Stomach smooth muscle (tissue), 2 donors: ENCODE data around the gene DOCK4.
"Not testable (repeated sequence)": the region's sequence is repeated elsewhere in the genome, so short reads cannot be mapped to it uniquely, and the experiment has no call there.

Source experiments
- H3K27ac ChIP-seq: one replicate; pipeline ENCODE4 v1.7.0; 2013; ENCODE audit warnings: mild to moderate bottlenecking, low read length, inconsistent platforms
- H3K27me3 ChIP-seq, 2 donors: one replicate each; pipeline ENCODE4 v1.7.0; 2013; ENCODE audit warnings: low read length in 2 of 2; ENCODE audit not compliant: insufficient read depth in 2 of 2, control insufficient read depth in 1 of 2
- H3K36me3 ChIP-seq, 2 donors: one replicate each; pipeline ENCODE4 v1.7.0; 2013; ENCODE audit warnings: low read length in 2 of 2; ENCODE audit not compliant: control insufficient read depth in 2 of 2, insufficient read depth in 2 of 2
- H3K4me1 ChIP-seq: one replicate; pipeline ENCODE4 v1.7.0; 2013; ENCODE audit warnings: low read length; ENCODE audit not compliant: control insufficient read depth, insufficient read depth
- H3K4me3 ChIP-seq, 2 donors: one replicate each; pipeline ENCODE4 v1.7.0; 2013; ENCODE audit warnings: low read length in 2 of 2
- H3K9ac ChIP-seq, 2 donors: one replicate each; pipeline ENCODE4 v1.7.0; 2013; ENCODE audit warnings: low read length in 2 of 2, mild to moderate bottlenecking in 1 of 2
- H3K9me3 ChIP-seq, 2 donors: one replicate each; pipeline ENCODE4 v1.7.0; 2013; ENCODE audit warnings: low read length in 2 of 2; ENCODE audit not compliant: control insufficient read depth in 2 of 2
- donor health status: healthy.
- donor health status: Pancreatic carcinoma.

The DOCK4 gene

GRCh38 chr7:111920329-111920728 lies 285.9 kb downstream of the DOCK4 start:
- H3K27me3 ChIP-seq: no peaks in the 10 kb centered on the region
- no peak overlapping the region for H3K4me3 ChIP-seq

GRCh38 chr7:111919631-111920179 lies 286.5 kb downstream of the DOCK4 start:
- H3K9me3 ChIP-seq: no peaks in the 10 kb centered on the region
- H3K27me3 ChIP-seq: no peaks in the 10 kb centered on the region
- no peaks in the 10 kb centered on the region for H3K36me3 ChIP-seq
- H3K4me1 ChIP-seq: no peaks in the 10 kb centered on the region
- H3K27ac ChIP-seq: no peak overlapping the region
- no peak overlapping the region for H3K4me3 ChIP-seq
- H3K9ac ChIP-seq: no peak overlapping the region

More at GRCh38 chr7:111920329-111920728, 285.9 kb downstream of the DOCK4 start:
- Histone ChIP-seq H3K9me3 (no peaks in the 10 kb centered on the region), H3K9ac (no peak overlapping the region), H3K27ac (no peak overlapping the region), H3K36me3 (no peaks in the 10 kb centered on the region), H3K4me1 (no peaks in the 10 kb centered on the region)

- Histone ChIP-seq H3K9ac (no peak overlapping the region), H3K4me3 (no peak overlapping the region), H3K27ac (no peak overlapping the region), H3K4me1 (no peaks in the 10 kb centered on the region), H3K27me3 (no peaks in the 10 kb centered on the region), H3K36me3 (peaks cover 0 to 1% of the 10 kb centered on the region in 2 donors), H3K9me3 (no peaks in the 10 kb centered on the region)
Measured at GRCh38 chr7:111919164-111919563, 287.0 kb downstream of the DOCK4 start.

- Histone ChIP-seq H3K36me3 (peaks cover 0 to 2% of the 10 kb centered on the region in 2 donors), H3K4me3 (no peak overlapping the region), H3K27me3 (no peaks in the 10 kb centered on the region), H3K9ac (no peak overlapping the region), H3K4me1 (no peaks in the 10 kb centered on the region), H3K27ac (no peak overlapping the region), H3K9me3 (no peaks in the 10 kb centered on the region)
Measured at GRCh38 chr7:111918461-111918860, 287.7 kb downstream of the DOCK4 start.

- H3K27me3 ChIP-seq, H3K4me3 ChIP-seq, H3K36me3 ChIP-seq, H3K9me3 ChIP-seq, H3K9ac ChIP-seq, H3K4me1 ChIP-seq, H3K27ac ChIP-seq: not testable (repeated sequence)
Measured at GRCh38 chr7:111917404-111917803, 288.8 kb downstream of the DOCK4 start.

- H3K4me1 ChIP-seq: no peaks in the 10 kb centered on the region
- H3K27me3 ChIP-seq: no peaks in the 10 kb centered on the region
- no peak overlapping the region for H3K27ac ChIP-seq
- H3K4me3 ChIP-seq: no peak overlapping the region
- H3K9ac ChIP-seq: no peak overlapping the region
- H3K9me3 ChIP-seq: no peaks in the 10 kb centered on the region
- H3K36me3 ChIP-seq: peaks cover 0 to 2% of the 10 kb centered on the region in 2 donors
Measured at GRCh38 chr7:111914291-111914690, 291.9 kb downstream of the DOCK4 start.

- no peaks in the 10 kb centered on the region for H3K4me1 ChIP-seq
- H3K4me3 ChIP-seq: no peak overlapping the region
- no peak overlapping the region for H3K9ac ChIP-seq
- no peaks in the 10 kb centered on the region for H3K27me3 ChIP-seq
- no peak overlapping the region for H3K27ac ChIP-seq
- H3K9me3 ChIP-seq: no peaks in the 10 kb centered on the region
- peaks cover 0 to 4% of the 10 kb centered on the region in 2 donors for H3K36me3 ChIP-seq
Measured at GRCh38 chr7:111911166-111911961, 294.8 kb downstream of the DOCK4 start.

GRCh38 chr7:111910656-111911055 lies 295.5 kb downstream of the DOCK4 start:
- Histone ChIP-seq H3K36me3 (peaks cover 0 to 4% of the 10 kb centered on the region in 2 donors), H3K4me1 (no peaks in the 10 kb centered on the region), H3K9ac (no peak overlapping the region), H3K9me3 (no peaks in the 10 kb centered on the region), H3K27ac (no peak overlapping the region), H3K27me3 (no peaks in the 10 kb centered on the region), H3K4me3 (no peak overlapping the region)

- H3K9me3 ChIP-seq, H3K36me3 ChIP-seq, H3K4me3 ChIP-seq, H3K27ac ChIP-seq, H3K9ac ChIP-seq, H3K27me3 ChIP-seq, H3K4me1 ChIP-seq: not testable (repeated sequence)
Measured at GRCh38 chr7:111908673-111909072, 297.5 kb downstream of the DOCK4 start.

GRCh38 chr7:111903797-111904196 lies 302.4 kb downstream of the DOCK4 start:
- Histone ChIP-seq H3K27ac (no peak overlapping the region), H3K4me3 (no peak overlapping the region), H3K36me3 (peaks cover 9 to 15% of the 10 kb centered on the region in 2 donors), H3K4me1 (no peaks in the 10 kb centered on the region), H3K9ac (no peak overlapping the region), H3K9me3 (no peaks in the 10 kb centered on the region), H3K27me3 (no peaks in the 10 kb centered on the region)

- H3K4me1 ChIP-seq: no peaks in the 10 kb centered on the region
- H3K27ac ChIP-seq: no peak overlapping the region
- H3K9me3 ChIP-seq: no peaks in the 10 kb centered on the region
- no peak overlapping the region for H3K9ac ChIP-seq
- H3K36me3 ChIP-seq: peaks cover 9 to 15% of the 10 kb centered on the region in 2 donors
- H3K27me3 ChIP-seq: no peaks in the 10 kb centered on the region
- no peak overlapping the region for H3K4me3 ChIP-seq
Measured at GRCh38 chr7:111903016-111903415, 303.2 kb downstream of the DOCK4 start.
